Activated CD4-positive, alpha-beta T cell treated with anti-CD3 and anti-CD28 coated beads, Interleukin-2, amount 10 ng/mL, durations not matched to agents 24 days and 14 days (primary cell): ENCODE measurements around the gene KIFC3. TPM values are rescaled to one million over a fixed set of nuclear protein-coding genes. Genes with fewer than 3 reads are reported as not detected.
"Not testable (repeated sequence)": the region's sequence is repeated elsewhere in the genome, so short reads cannot be mapped to it uniquely, and the experiment has no call there.

ENCODE experiments used
- DNase-seq: peaks from one replicate; pipeline ENCODE4 v3.0.0; 2022
- H3K27ac Mint-ChIP-seq: one replicate; pipeline ENCODE4 v1.8.0; 2022; ENCODE audit warnings: mild to moderate bottlenecking, mixed read lengths
- H3K27me3 Mint-ChIP-seq: one replicate; pipeline ENCODE4 v1.8.0; 2022; ENCODE audit warnings: mixed read lengths
- H3K36me3 Mint-ChIP-seq: one replicate; pipeline ENCODE4 v1.8.0; 2022; ENCODE audit warnings: low read depth, mild to moderate bottlenecking, mixed read lengths
- H3K4me1 Mint-ChIP-seq: one replicate; pipeline ENCODE4 v1.8.0; 2021; ENCODE audit warnings: mixed read lengths
- H3K4me3 Mint-ChIP-seq: one replicate; pipeline ENCODE4 v1.8.0; 2022; ENCODE audit warnings: mild to moderate bottlenecking, moderate library complexity, mixed read lengths
- H3K9me3 Mint-ChIP-seq: one replicate; pipeline ENCODE4 v1.8.0; 2021; ENCODE audit warnings: mixed read lengths
- intact Hi-C: fragments of 100-400 bp; cut with micrococcal nuclease; formaldehyde crosslinking; loops from one replicate; pipeline ENCODE4 v1.15.1; 2023
- total RNA-seq: library from RNA; stranded (reverse); gene quantifications from 2 replicates; pipeline ENCODE4 v1.2.3, GENCODE V29; 2022

Gene KIFC3
- total RNA-seq, 1 donor from 2014 or later: 0.58 TPM

- intact Hi-C loops: no loop called here
- no peaks in the 10 kb centered on the region for H3K36me3 Mint-ChIP-seq
- H3K27ac Mint-ChIP-seq: no peak overlapping the region
- H3K4me3 Mint-ChIP-seq: no peak overlapping the region
- H3K9me3 Mint-ChIP-seq: no peaks in the 10 kb centered on the region
- H3K4me1 Mint-ChIP-seq: no peaks in the 10 kb centered on the region
- H3K27me3 Mint-ChIP-seq: peaks cover 32% of the 10 kb centered on the region
- DNase-seq: no peak
These were observed 88.7 kb downstream of the KIFC3 start for GRCh38 chr16:57713596-57713995.

- H3K4me3 Mint-ChIP-seq: not testable (repeated sequence)
- peaks cover 32% of the 10 kb centered on the region for H3K27me3 Mint-ChIP-seq
These were observed 89.7 kb downstream of the KIFC3 start for GRCh38 chr16:57712569-57712968.

GRCh38 chr16:57711993-57712392 lies 90.3 kb downstream of the KIFC3 start:
- intact Hi-C loops: no loop called here
- H3K4me1 Mint-ChIP-seq: peaks cover 3% of the 10 kb centered on the region

More at GRCh38 chr16:57712569-57712968, 89.7 kb downstream of the KIFC3 start:
- H3K4me1 Mint-ChIP-seq, DNase-seq, H3K27ac Mint-ChIP-seq, H3K9me3 Mint-ChIP-seq, intact Hi-C loops, H3K36me3 Mint-ChIP-seq: not testable (repeated sequence)

GRCh38 chr16:57711346-57711745 lies 90.9 kb downstream of the KIFC3 start:
- Mint-ChIP-seq H3K4me1 (peaks cover 3% of the 10 kb centered on the region), H3K27me3 (peaks cover 32% of the 10 kb centered on the region), H3K4me3 (no peak overlapping the region), H3K27ac (no peak overlapping the region), H3K9me3 (peaks cover 5% of the 10 kb centered on the region), H3K36me3 (no peaks in the 10 kb centered on the region)
- DNase-seq: no peak
- intact Hi-C loops: no loop called here

More at GRCh38 chr16:57711993-57712392, 90.3 kb downstream of the KIFC3 start:
- Mint-ChIP-seq H3K27ac (no peak overlapping the region), H3K4me3 (no peak overlapping the region), H3K36me3 (no peaks in the 10 kb centered on the region), H3K27me3 (peaks cover 32% of the 10 kb centered on the region), H3K9me3 (peaks cover under 1% of the 10 kb centered on the region)
- DNase-seq: no peak

- intact Hi-C loops: no loop called here
- H3K27ac Mint-ChIP-seq: no peak overlapping the region
- peaks cover 9% of the 10 kb centered on the region for H3K9me3 Mint-ChIP-seq
- no peak for DNase-seq
- H3K4me1 Mint-ChIP-seq: peaks cover 3% of the 10 kb centered on the region
- no peaks in the 10 kb centered on the region for H3K36me3 Mint-ChIP-seq
- no peak overlapping the region for H3K4me3 Mint-ChIP-seq
- H3K27me3 Mint-ChIP-seq: peaks cover 27% of the 10 kb centered on the region
These were observed 92.6 kb downstream of the KIFC3 start for GRCh38 chr16:57709663-57710062.

Other genes starting within 250 kb of the KIFC3 start
- gene ADGRG1, start 173.9 kb downstream of the KIFC3 start, total RNA-seq: 3.8 and 4.8 TPM in 2 replicates
- gene ADGRG3, start 134.2 kb downstream of the KIFC3 start, total RNA-seq: not detected in 2 replicates
- gene DRC7, start 107.7 kb downstream of the KIFC3 start, total RNA-seq: 0.09 TPM in 1 of 2 replicates, not detected in the other
- gene KATNB1, start 66.7 kb downstream of the KIFC3 start, total RNA-seq: 45.0 and 49.8 TPM in 2 replicates
- gene CNGB1, start 168.6 kb upstream of the KIFC3 start, total RNA-seq: not detected in 2 replicates
- gene ZNF319, start 198.2 kb upstream of the KIFC3 start, total RNA-seq: 8.0 and 8.3 TPM in 2 replicates
- 50.9 and 54.4 TPM in 2 replicates for gene USB1, start 198.9 kb upstream of the KIFC3 start, total RNA-seq
- gene MMP15, start 223.3 kb upstream of the KIFC3 start, total RNA-seq: 0.89 and 1.1 TPM in 2 replicates